Colonic mucosa (tissue), 4 donors: ENCODE results near the gene FLACC1. TPM values are rescaled to one million over a fixed set of nuclear protein-coding genes. Genes with fewer than 3 reads are reported as not detected.
"Not testable (repeated sequence)": the region's sequence is repeated elsewhere in the genome, so short reads cannot be mapped to it uniquely, and the experiment has no call there.

Experiments
- DNase-seq: peaks from one replicate; pipeline ENCODE4 v3.0.0-alpha.2; 2020
- H3K27ac ChIP-seq: fragments of 200-600 bp; one replicate; pipeline ENCODE4 v1.8.0; 2021
- H3K27me3 ChIP-seq: fragments of 200-600 bp; one replicate; pipeline ENCODE4 v1.8.0; 2021
- H3K36me3 ChIP-seq: fragments of 200-600 bp; one replicate; pipeline ENCODE4 v1.8.0; 2021
- H3K4me1 ChIP-seq: fragments of 200-600 bp; one replicate; pipeline ENCODE4 v1.8.0; 2021; ENCODE audit warnings: mild to moderate bottlenecking
- H3K4me3 ChIP-seq: fragments of 200-600 bp; one replicate; pipeline ENCODE4 v1.8.0; 2021
- H3K9ac ChIP-seq, 2 donors: one replicate each; pipeline ENCODE4 v1.7.0; 2013; ENCODE audit warnings: control low read depth in 2 of 2, low read depth in 2 of 2, low read length in 2 of 2
- H3K9me3 ChIP-seq: fragments of 200-600 bp; one replicate; pipeline ENCODE4 v1.8.0; 2021
- intact Hi-C: fragments of 100-400 bp; cut with DNase I; formaldehyde crosslinking; loops from one replicate; pipeline ENCODE4 v1.14.1; 2022
- total RNA-seq, 2 donors: library from RNA; stranded (reverse); fragmentation: NEBNext Ultra II Directional in 1 of 2; extraction: Animal tissue kit (Norgen Biotek cat#: 25700) in 1 of 2; gene quantifications; one replicate each; pipeline ENCODE4 v1.2.1, GENCODE V29; 2021
- TF ChIP-seq, protein P1 (sequence below): fragments of 200-600 bp; IDR thresholded peaks from one replicate; pipeline ENCODE4 v1.8.0; 2022; ENCODE audit warnings: antibody characterized with exemption, mild to moderate bottlenecking
- donor health status: healthy.
- donor health status: DM: no; HTN: no; CAD: no.
- donor health status: DM: no; HTN: no; CAD: no.

The FLACC1 gene
- total RNA-seq, 2 donors from 2014 or later: 0.32 to 2.1 TPM

DNA sequence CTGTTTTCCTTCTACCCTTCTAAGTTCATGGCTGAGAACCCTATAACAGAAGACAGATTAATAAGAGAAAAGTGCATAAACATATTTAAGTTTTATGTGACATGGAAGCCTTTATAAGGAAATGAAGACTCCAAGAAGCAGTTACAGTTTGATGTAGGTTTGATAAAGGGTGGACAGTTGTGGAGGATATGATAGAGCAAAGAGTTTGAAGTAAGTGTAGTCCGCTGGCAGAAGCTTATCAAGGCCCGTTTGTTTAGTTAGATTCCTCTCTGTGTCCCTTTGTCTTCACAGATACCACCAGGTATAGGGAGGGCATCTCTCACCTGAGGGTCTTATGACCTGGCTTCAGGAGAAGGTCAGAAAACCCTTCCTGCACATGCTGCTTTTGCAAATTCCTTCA lies 107.3 kb downstream of the FLACC1 start:
- DNase-seq: no peak
- no peak overlapping the region for H3K27ac ChIP-seq
- H3K9me3 ChIP-seq: no peaks in the 10 kb centered on the region
- H3K4me3 ChIP-seq: no peak overlapping the region
- no peaks in the 10 kb centered on the region for H3K27me3 ChIP-seq
- H3K36me3 ChIP-seq: no peaks in the 10 kb centered on the region
- intact Hi-C loops: no loop called here
- TF ChIP-seq, protein P1, sequence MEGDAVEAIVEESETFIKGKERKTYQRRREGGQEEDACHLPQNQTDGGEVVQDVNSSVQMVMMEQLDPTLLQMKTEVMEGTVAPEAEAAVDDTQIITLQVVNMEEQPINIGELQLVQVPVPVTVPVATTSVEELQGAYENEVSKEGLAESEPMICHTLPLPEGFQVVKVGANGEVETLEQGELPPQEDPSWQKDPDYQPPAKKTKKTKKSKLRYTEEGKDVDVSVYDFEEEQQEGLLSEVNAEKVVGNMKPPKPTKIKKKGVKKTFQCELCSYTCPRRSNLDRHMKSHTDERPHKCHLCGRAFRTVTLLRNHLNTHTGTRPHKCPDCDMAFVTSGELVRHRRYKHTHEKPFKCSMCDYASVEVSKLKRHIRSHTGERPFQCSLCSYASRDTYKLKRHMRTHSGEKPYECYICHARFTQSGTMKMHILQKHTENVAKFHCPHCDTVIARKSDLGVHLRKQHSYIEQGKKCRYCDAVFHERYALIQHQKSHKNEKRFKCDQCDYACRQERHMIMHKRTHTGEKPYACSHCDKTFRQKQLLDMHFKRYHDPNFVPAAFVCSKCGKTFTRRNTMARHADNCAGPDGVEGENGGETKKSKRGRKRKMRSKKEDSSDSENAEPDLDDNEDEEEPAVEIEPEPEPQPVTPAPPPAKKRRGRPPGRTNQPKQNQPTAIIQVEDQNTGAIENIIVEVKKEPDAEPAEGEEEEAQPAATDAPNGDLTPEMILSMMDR: no peak
- no peak overlapping the region for H3K9ac ChIP-seq
- no peaks in the 10 kb centered on the region for H3K4me1 ChIP-seq

DNA sequence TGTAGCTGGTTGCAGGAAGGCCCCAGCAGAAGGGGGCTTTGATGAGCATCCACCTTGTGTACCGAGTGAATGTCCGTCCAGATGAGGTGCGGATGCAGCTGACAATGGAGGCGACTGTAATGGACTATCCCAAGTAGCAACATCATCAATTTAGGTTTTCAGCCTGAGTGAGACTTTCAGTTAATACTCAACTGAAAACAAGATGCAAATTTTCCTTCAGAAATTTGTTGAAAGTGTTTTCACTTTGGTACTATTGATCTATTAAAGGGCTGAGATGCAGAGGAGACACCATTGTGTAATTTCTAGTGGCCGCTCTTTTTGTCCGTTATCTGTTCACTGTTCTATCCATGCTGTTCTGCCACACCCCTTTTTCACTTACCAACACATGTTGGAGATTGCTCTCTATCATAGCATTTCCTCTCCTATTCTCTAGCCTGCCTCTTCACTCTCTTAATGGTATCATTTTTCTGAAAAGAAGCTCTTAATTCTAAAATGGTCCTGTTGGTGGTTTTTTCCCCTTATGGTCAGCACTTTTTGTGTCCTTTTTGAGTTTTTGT lies 108.8 kb downstream of the FLACC1 start:
- intact Hi-C loops: no loop called here
- no peak for DNase-seq
- no peak overlapping the region for H3K4me3 ChIP-seq
- no peaks in the 10 kb centered on the region for H3K9me3 ChIP-seq
- H3K27me3 ChIP-seq: no peaks in the 10 kb centered on the region
- no peak overlapping the region for H3K9ac ChIP-seq
- H3K36me3 ChIP-seq: no peaks in the 10 kb centered on the region
- H3K27ac ChIP-seq: no peak overlapping the region
- H3K4me1 ChIP-seq: no peaks in the 10 kb centered on the region
- TF ChIP-seq, protein P1: no peak

DNA sequence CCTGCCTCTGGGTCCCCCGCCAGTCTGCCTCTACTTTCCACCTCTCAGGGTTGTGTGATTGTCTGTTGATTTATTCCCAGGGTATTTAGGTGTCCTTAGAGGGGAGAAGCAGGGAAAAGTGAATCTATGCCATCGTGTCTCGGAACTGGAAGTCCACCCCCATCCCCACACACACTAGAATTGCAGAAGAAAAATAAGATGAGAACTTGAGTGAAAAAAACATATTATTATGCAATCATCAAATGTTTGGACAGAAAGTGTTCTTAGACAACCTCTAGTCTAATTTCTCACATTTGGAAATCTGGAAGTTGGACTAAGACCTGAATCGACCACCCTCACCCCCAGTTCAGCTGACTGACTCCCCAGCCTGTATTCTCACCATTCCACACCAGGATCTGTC lies 110.9 kb downstream of the FLACC1 start:
- Histone ChIP-seq H3K9me3 (no peaks in the 10 kb centered on the region), H3K9ac (no peak overlapping the region), H3K36me3 (no peaks in the 10 kb centered on the region), H3K4me1 (no peaks in the 10 kb centered on the region), H3K4me3 (no peak overlapping the region), H3K27ac (no peak overlapping the region), H3K27me3 (no peaks in the 10 kb centered on the region)
- intact Hi-C loops: no loop called here
- DNase-seq: no peak
- TF ChIP-seq, protein P1: no peak

DNA sequence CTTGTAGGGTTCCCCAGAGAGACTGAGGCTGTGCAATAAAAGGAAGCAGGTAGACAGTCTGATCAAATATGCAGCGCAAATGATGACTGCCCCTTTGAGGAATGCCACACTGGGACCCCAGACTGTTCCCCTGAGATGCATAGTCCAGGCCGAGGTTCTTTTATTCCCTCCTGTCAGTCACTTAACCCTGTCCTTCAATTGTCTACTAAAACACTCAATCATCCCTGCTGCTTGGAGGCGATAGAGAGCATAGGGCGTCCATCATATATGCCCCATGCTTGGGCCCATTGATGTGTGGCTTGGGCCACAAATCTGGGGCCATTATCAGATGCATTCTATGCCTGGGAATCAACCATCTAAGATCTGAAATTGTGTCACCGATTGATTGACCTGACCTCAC lies 112.3 kb downstream of the FLACC1 start:
- intact Hi-C loops: no loop called here
- H3K27me3 ChIP-seq: no peaks in the 10 kb centered on the region
- no peak overlapping the region for H3K27ac ChIP-seq
- H3K4me3 ChIP-seq: no peak overlapping the region
- DNase-seq: no peak
- H3K4me1 ChIP-seq: no peaks in the 10 kb centered on the region
- H3K9ac ChIP-seq: no peak overlapping the region
- TF ChIP-seq, protein P1: no peak
- H3K36me3 ChIP-seq: no peaks in the 10 kb centered on the region
- H3K9me3 ChIP-seq: no peaks in the 10 kb centered on the region

DNA sequence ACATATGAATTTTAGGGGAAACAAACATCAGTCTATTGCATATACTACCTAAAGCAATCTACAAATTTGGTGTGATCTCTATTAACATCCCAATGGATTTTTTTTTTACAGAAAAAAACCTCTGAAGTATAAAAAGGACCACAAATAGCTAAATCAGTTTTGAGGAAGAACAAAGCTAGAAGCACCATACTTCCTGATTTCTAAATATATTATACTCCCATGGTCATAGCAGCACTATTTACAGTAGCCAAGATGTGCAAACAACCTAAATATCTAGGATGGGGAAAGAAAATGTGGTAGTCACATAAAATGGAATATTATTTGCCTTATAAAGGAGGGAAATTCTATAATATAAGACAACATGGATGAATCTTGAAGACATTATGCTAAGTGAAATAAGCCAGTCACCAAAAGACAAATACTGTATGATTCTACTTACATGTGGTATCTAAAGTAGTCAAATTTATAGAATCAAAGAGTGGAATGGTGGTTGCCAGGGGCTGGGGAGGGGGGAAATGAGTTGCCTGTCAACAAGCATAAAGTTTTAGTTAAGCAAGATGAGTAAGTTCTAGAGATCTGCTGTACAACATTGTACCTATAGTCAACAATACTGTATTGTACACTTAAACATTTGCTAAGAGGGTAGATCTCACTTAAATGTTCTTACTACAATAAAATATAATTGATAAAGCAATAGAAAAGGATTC lies 114.4 kb downstream of the FLACC1 start:
- no peak for DNase-seq
- H3K36me3 ChIP-seq: no peaks in the 10 kb centered on the region
- no peaks in the 10 kb centered on the region for H3K9me3 ChIP-seq
- H3K27ac ChIP-seq: no peak overlapping the region
- TF ChIP-seq, protein P1: no peak
- H3K4me3 ChIP-seq: no peak overlapping the region
- no peaks in the 10 kb centered on the region for H3K27me3 ChIP-seq
- no peaks in the 10 kb centered on the region for H3K4me1 ChIP-seq
- no peak overlapping the region for H3K9ac ChIP-seq
- intact Hi-C loops: no loop called here

DNA sequence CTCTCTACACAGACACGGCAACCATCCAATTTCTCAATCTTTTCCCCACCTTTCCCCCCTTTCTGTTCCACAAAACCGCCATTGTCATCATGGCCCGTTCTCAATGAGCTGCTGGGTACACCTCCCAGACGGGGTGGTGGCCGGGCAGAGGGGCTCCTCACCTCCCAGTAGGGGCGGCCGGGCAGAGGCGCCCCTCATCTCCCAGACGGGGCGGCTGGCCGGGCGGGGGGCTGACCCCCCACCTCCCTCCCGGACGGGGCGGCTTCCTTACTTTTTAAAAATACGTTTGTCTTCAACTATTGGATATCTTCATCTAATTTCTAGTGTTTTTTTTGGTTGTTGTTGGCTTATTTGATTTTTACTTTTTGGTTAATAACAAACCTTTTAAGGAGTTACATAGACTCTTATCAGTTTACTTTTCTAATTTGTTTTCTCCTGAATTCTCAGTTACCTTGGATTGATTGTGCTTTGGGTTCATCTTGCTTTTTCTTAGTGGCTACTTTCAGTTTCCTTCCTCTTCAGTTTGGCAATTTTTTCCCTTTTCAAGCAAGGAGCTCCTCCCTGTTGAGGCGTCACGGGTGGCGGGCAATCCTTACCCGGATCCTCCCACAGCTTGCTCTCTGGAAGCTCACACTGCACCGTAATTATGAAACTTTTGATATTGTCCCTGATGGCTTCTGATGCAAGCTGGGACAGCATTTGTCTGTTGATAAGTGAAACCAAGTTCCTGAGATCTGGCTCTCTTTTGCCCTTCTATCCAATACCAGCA lies 117.8 kb downstream of the FLACC1 start:
- H3K27ac ChIP-seq: peak overlapping the region; percentile 45
- DNase-seq: not testable (repeated sequence)
- intact Hi-C loops: loop anchor here (5.0 kb wide), 1 partner anchor 123 kb away; no protein-coding TSS in a partner anchor

More for the DNA sequence above, 117.8 kb downstream of the FLACC1 start:
- H3K4me3 ChIP-seq, H3K27me3 ChIP-seq, H3K9me3 ChIP-seq, H3K9ac ChIP-seq, H3K4me1 ChIP-seq, H3K36me3 ChIP-seq: not testable (repeated sequence)
